HG03469 (cell line): ENCODE measurements around the gene RNF41.

Source experiments
- ATAC-seq: cut with Tn5 transposase; IDR thresholded peaks from one replicate; pipeline ENCODE4 v1.9.1; 2021; ENCODE audit warnings: mild to moderate bottlenecking, moderate library complexity, moderate number of reproducible peaks; ENCODE audit not compliant: unreplicated experiment

Gene RNF41

DNA sequence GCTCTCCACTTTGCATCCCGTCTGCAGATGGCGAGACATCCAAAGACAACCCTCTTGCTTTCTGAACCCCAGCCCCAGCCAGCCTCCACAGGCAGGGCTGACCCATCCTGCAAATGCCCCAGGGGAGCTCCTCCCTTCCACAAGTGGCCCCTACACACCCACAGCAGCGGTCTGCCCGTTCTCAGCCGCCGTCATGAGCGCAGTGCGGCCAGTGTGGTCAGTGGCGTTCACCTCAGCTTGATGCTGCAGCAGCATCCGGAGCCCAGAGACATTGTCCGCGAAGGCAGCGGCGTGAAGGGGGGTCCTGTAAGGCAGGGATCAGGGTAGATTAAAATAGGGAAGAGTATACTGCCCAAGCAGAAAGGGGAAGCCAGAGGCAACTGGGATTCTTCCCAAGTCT, 22.8 kb upstream of the RNF41 start:
- no peak for ATAC-seq

DNA sequence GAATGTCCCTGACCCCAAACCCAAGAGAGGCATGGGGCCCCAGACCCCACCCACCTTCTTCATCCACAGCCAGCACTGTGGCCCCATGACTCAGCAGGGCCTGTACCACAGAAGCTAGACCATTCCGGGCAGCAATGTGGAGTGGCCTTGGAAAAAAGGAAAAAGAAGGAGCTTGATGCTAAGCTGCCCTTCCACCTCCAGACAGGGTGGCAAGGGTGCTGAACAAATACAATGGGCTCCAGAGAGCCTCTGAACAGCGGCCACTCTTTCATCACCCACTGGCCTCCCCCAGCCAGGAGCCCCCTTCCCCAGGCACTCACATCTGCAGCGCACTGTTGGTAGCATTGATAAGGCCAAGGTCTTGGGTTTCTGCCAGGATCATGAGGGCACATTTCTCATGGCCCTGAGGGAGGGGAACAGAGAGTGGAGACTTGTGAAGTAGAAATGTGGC, 22.0 kb upstream of the RNF41 start:
- ATAC-seq: no peak

- no peak for ATAC-seq
These were observed 21.3 kb upstream of the RNF41 start for GRCh38 chr12:56242986-56243385.

GRCh38 chr12:56241424-56242303, 19.9 kb upstream of the RNF41 start:
- ATAC-seq: no peak

DNA sequence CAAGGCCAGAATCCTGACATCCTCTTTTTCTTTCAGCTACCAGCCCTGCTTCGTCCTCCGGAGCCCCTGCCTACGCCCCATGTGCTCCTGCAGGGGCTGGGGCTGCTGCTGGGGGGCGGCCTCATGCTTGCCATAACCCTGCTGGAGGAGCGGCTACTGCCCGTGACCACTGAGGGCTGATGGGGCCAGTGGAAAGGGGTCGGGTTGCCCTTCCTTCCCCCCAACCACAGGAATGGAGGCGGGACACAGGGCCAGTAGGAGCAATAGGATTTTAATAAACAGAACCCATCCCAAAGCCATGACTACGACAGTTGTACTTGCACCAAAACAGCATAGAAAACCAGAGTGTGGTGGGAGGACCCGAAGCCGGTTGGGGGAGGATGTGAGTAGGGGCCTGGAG, 15.8 kb upstream of the RNF41 start:
- no peak for ATAC-seq

GRCh38 chr12:56236985-56237384, 15.3 kb upstream of the RNF41 start:
- ATAC-seq: no peak

DNA sequence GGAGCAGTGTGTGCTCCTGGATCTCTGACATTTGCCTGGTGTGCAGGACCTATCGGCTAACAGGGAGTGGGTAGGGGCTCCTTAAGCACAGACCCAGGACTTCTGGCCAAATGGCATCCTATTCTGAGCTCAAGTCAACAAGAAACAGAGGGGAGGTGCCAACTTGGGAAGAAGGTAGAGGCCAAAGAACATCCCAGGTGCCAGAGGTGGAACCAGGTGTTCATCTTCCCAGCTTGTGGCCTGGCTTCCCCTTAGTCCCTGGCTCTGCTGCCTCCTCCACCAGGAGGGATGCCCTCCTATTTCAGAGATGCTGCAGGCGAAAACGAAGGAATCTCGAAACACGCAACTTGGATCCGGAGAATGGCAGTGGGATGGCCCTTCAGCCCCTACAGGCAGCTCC, 14.4 kb upstream of the RNF41 start:
- no peak for ATAC-seq

- no peak for ATAC-seq
These were observed 13.2 kb upstream of the RNF41 start for GRCh38 chr12:56234746-56235436.

GRCh38 chr12:56231184-56231582, 9.5 kb upstream of the RNF41 start:
- no peak for ATAC-seq

DNA sequence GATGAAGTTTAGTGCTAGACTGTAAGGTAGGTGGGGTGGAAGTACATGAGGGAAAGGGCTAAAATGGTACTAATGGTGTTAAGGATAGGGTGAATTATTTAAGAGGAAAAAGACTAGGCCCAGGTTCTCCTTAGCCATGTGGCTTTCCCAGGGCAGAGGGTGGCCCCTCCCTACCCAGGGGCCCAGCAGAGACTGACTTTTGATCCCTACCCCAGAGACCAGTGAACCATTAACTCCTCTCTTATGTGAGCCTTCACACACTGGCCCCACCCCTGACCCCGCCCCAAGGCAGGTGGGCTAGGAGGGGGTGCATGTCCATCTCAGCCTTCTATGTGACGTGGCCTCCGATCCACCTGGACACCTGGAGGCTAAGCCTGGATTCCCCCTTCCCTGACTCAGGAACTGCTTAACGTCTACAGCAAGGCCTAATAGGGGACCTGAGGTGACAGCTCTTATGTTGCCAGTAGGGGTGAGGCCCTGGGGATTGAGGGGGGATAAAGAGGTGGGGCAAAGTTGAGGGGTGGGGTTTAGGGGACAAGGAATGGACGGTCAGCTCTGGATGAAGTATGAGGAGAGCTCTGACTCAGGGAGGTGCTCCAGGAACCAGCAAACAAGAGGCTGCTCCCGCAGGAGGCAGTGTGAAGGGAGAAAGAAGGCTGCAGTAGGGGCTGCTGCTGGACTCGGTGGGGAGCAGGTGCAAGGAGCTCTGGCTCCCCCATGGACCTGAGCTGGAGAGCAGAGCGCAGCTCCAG, 8.9 kb upstream of the RNF41 start:
- no peak for ATAC-seq

- ATAC-seq: no peak
These were observed 8.3 kb upstream of the RNF41 start, which contains the start of gene SLC39A5 for GRCh38 chr12:56229916-56230431. Gene SLC39A5 (plus strand): TSS chr12:56230051. CDS start chr12:56231275, 1,224 bp downstream.

- no peak for ATAC-seq
These were observed 7.4 kb upstream of the RNF41 start for GRCh38 chr12:56229082-56229481.

DNA sequence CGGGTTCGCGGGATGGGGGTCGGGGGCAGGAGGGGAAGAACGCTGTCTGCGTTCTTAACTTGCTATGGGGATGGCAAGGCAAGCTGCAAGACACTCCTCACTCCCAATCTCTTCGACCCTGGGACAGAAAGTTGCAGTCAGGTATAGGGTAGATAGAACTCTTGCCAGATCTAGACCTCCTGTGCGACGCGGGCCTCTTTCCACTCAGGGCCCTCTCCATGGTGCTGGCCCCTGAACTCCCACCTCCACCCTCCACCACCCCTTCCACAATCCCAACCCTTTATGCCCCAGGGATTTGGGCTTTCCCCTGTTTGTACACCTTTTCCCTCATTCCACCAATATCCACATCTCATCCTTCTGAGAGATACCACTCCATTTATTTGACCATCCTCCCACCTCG, 3.2 kb upstream of the RNF41 start:
- ATAC-seq: no peak

GRCh38 chr12:56224102-56224701, 2.5 kb upstream of the RNF41 start, which contains the start of gene NABP2:
Gene NABP2 (plus strand): TSS chr12:56224342. CDS start chr12:56224857, 515 bp downstream.
- peak; percentile 60 for ATAC-seq

DNA sequence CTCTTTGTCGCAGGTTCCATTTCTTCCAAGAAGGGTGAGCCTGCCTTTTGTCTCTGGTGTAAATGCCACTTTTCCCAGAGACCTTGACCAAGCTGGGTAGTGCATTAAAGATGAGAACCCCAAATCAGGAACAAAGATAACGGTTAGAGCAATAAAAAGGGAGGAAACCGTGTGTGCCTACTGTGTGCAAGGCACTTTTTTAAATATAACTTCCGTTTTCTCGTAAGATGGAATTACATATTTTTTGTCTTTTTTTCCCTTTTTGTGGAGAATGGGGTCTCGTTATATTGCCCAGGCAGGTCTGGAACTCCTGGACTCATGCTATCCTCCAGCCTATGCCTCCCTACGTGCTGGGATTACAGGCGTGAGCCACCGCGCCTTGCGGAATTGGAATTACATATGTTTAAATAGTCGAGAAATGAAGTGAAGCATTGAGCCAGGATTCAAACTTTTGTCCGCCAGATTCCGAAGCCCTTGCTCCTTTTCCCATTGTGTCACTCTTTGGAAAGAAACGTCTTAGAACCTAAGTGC, 1.9 kb upstream of the RNF41 start:
- ATAC-seq: no peak

DNA sequence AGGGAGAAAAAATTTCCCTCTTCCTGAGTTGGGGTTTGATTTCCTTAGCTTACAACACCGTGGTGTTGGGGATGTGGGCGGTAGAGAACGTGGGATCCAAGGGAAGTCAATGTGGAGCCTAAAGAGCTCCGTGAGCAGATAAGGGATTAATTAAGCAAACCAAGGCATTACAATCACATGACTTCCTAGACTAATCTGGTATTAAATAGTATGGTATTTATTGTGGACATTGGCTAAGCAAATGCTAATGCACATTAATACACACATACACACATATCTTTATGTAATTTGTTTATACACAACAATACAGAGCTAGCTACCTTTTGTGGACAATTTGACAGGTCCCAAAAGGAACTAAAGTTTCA, 791 bp upstream of the RNF41 start:
- no peak for ATAC-seq

- peak; percentile 1 for ATAC-seq
These were observed 428 bp downstream of the RNF41 start for GRCh38 chr12:56221232-56221756.

DNA sequence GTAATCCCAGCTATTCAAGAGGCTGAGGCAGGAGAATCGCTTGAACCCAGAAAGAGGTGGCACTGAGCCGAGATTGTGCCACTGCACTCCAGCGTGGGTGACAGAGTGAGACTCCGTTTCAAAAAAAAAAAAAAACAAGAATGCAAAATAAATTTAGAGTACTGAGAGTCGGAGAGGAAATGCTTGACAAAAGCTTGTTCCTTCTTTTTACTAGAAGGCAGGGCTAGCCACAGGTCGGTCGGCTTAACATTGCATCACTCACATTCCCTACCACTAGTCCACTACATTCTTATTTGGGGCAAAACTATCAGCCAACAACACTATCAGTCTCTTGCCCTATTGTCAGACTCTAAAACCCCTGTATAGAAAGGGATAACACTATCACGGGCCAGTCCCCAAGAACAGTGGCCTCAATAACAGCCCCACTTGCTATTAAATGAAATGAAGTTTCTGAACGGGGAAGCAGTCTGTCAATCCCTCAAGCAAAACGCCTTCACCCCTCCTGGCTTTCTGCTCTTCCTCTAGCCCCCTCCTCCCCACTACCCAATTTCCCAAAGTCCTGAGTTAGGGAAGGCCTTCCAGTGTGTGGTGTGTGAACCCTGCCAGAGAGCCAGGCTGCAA, 1.0 kb downstream of the RNF41 start:
- no peak for ATAC-seq

DNA sequence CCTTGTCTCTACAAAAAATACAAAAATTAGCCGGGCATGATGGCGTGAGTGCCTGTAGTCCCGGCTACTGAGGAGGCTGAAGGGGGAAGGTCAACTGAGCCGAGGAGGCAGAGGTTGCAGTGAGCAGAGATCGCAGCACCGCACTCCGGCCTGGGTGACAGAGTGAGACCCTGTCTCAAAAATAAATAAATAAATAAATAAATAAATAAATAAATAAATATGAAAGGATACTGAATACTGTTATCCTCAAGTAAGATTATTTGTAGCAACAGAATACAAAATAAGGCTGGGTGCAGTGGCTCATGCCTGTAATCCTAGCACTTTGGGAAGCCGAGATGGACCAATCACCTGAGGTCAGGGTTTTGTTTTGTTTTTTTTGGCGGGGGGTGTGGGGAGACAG, 1.9 kb downstream of the RNF41 start:
- ATAC-seq: no peak

GRCh38 chr12:56216461-56216860, 5.3 kb downstream of the RNF41 start:
- no peak for ATAC-seq
